Heart left ventricle (tissue), 13 donors: ENCODE results near the gene SOX10.

Source experiments
- CTCF ChIP-seq, 12 donors: fragments of 200-600 bp; sonication (generic) in 4 of 12; IDR thresholded peaks; one replicate each; pipeline versions ENCODE4 v1.5.0 to v1.8.0; 2018 to 2022; ENCODE audit warnings: antibody characterized with exemption in 12 of 12, mild to moderate bottlenecking in 5 of 12
- POLR2A ChIP-seq, 2 donors: fragments of 450-650 bp; IDR thresholded peaks; one replicate each; pipeline ENCODE4 v1.6.1; 2017; ENCODE audit warnings: antibody characterized with exemption in 2 of 2, mild to moderate bottlenecking in 2 of 2, moderate library complexity in 2 of 2
- donor health status: ischemic (EF 13 %, LVEDD 7.1; RV severe dilation, severe dysfunction).
- donor health status: DM: no; HTN: yes; CAD: no.
- donor health status: DM: no; HTN: no; CAD: no.
- donor health status: ischemic (EF 25% LVEDD 6.9; RV normal size, moderate dysfunction).
- donor health status: ischemic (EF 25% LVEDD 5.7; RV mildly dilated, moderate dysfunction).
- donor health status: ischemic (EF 35%, LVEDD 5.7; RV mildly dilated, moderate dysfunction).
- donor health status: nonischemic (EF 11% LVEDD 7.7; RV severe dilation, severe dysfunction).
- donor health status: DM: yes; HTN: yes; CAD: no.
- donor health status: PGD.
- donor health status: ischemic (EF 29% LVEDD 5.4; RV normal size, mild dysfunction).
- donor health status: nonischemic (EF 23%, LVEDD 6.1; RV moderate dilation, normal function).

- TF ChIP-seq CTCF (IDR thresholded peaks at IDR 0.05) (no peak), POLR2A (IDR thresholded peaks at IDR 0.05) (no peak)
These were observed 4.6 kb downstream of the SOX10 start for GRCh38 chr22:37979782-37980181.
